Measurements from ENCODE around the gene CCL21. TPM values are rescaled to one million over a fixed set of nuclear protein-coding genes. Genes with fewer than 3 reads are reported as not detected.

Gene CCL21
- total RNA-seq, 2 donors from 2014 or later, result not detected

DNA sequence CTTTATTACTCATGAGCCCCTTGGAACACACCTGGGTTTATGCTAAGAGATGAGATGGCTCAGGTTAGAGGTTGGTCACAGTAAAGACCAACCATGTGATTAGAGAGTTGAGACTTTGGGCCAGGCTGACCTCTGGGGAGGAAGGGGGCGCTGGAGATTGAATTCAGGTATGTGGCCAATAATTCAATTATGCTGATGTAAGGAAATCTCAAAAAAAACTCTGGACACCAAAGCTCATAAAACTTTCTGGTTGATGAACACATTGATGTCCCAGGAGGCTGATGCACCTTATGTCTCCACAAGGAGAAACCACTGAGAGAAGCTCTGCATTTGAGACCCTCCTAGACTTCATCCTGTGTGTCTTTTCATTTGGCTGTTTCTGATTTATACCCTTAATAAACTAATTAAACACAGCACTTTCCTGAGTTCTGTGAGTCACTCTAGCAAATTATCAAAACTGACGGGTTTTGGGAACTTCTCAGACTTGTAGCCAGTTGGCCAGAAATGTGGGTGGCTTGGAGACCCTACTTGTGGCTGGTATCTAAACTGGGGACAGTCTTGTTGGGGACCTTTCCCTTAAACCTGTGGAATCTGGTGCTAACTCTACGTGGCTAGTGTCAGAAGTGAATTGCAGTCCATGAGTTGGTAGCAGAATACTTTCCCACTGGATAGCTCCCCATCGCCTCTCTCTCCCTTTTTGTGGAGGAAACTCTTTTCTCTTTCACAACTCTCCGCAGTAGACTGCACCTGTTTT lies 40.0 kb downstream of the CCL21 start:
- ATAC-seq (replicated peaks), result no peak
- H3K9me3 Mint-ChIP-seq, result peaks cover 11% of the 10 kb centered on the region
- H3K4me3 Mint-ChIP-seq, result no peak overlapping the region
- peaks cover 5% of the 10 kb centered on the region for H3K36me3 Mint-ChIP-seq (ENCODE audit: low read depth)
- H3K27me3 Mint-ChIP-seq, result no peaks in the 10 kb centered on the region
- peaks cover 5% of the 10 kb centered on the region for H3K4me1 Mint-ChIP-seq
- no peak overlapping the region for H3K27ac Mint-ChIP-seq

DNA sequence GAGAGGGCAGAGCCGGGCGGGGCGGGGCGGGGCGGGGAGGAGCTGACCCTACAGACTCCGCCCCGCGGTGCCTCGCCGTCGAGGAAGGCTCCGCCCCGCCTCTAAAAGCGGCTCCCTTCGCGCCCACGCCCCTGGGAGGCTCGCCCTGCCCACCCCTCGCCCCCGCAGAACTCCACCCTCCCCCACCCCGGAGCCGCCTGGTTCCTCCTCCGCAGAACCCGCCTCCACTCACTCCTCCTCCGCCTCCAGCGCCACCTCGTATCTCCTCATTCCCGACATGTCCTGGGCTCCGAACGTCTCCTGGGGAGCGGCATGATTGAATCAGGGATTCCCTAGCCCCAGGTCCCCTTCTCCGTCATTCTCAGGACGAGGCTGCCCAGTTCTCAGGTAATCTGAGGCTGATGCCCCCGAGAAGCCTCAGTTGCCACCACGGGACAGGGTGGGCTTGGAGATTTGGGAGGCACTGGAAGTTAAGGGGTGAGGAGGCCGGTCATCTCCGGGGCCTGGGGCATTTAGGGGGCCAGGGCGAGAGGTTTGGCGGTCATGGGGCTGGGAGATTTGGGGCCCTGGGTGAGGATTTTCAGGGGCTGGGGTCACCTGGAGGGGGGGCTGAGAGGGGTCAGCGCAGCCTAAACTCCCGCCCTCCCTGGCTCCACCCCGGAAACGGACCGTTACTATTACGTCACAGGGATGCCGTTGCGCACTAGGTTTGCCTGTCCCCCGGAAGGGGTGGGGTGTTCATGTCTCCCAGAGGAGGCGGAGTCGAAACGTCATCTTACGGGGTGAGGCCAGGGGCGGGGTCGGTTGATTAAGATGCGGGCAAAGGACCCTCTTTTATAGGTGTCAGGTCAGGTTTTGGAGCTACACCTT lies 44.3 kb downstream of the CCL21 start:
- H3K9me3 Mint-ChIP-seq, result peaks cover 11% of the 10 kb centered on the region
- peak overlapping the region; percentile 89 for H3K4me3 Mint-ChIP-seq
- peak; percentile 81 for ATAC-seq (replicated peaks)
- H3K27ac Mint-ChIP-seq, result peak overlapping the region; percentile 90
- peaks cover 8% of the 10 kb centered on the region for H3K36me3 Mint-ChIP-seq (ENCODE audit: low read depth)
- H3K27me3 Mint-ChIP-seq, result no peaks in the 10 kb centered on the region
- H3K4me1 Mint-ChIP-seq, result peaks cover 32% of the 10 kb centered on the region

- peak; percentile 30 for ATAC-seq (replicated peaks)
- H3K36me3 Mint-ChIP-seq (ENCODE audit: low read depth), result peaks cover 14% of the 10 kb centered on the region
- H3K4me3 Mint-ChIP-seq, result peak overlapping the region; percentile 89
- H3K4me1 Mint-ChIP-seq, result peaks cover 36% of the 10 kb centered on the region
- H3K27ac Mint-ChIP-seq, result peak overlapping the region; percentile 79
- no peaks in the 10 kb centered on the region for H3K27me3 Mint-ChIP-seq
- H3K9me3 Mint-ChIP-seq, result peaks cover 11% of the 10 kb centered on the region
Measured at GRCh38 chr9:34665067-34665380, 44.9 kb downstream of the CCL21 start.

GRCh38 chr9:34664281-34665066 lies 45.5 kb downstream of the CCL21 start:
- peaks cover 14% of the 10 kb centered on the region for H3K36me3 Mint-ChIP-seq (ENCODE audit: low read depth)
- peaks cover 36% of the 10 kb centered on the region for H3K4me1 Mint-ChIP-seq
- H3K27ac Mint-ChIP-seq, result peak overlapping the region; percentile 79
- H3K27me3 Mint-ChIP-seq, result no peaks in the 10 kb centered on the region
- peak overlapping the region; percentile 89 for H3K4me3 Mint-ChIP-seq
- peaks cover 8% of the 10 kb centered on the region for H3K9me3 Mint-ChIP-seq
- ATAC-seq (replicated peaks), result peak; percentile 55

DNA sequence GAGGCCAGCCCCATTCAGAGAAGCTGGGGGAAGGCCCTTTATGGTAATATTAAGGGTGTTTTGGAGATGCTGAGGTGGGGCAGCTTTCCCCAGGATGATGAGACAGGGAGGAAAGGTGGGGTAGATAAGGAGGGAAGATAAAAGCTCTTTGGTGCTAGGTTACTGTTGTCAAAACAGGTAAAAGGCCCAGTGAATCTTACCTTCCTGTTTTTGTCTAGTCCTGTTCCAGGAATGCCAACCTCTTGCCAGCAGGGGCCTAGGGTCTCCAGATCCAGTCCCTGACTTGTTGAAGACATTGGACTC lies 46.7 kb downstream of the CCL21 start:
- Mint-ChIP-seq H3K27me3 (no peaks in the 10 kb centered on the region), H3K9me3 (no peaks in the 10 kb centered on the region), H3K27ac (peak overlapping the region; percentile 79), H3K36me3 (ENCODE audit: low read depth) (peaks cover 9% of the 10 kb centered on the region), H3K4me1 (peaks cover 36% of the 10 kb centered on the region), H3K4me3 (peak overlapping the region; percentile 89)
- no peak for ATAC-seq (replicated peaks)

GRCh38 chr9:34662526-34663302 lies 47.2 kb downstream of the CCL21 start, which contains the start of gene CCL27:
CCL27 (minus strand) TSS chr9:34662657; CDS start chr9:34662633, 24 bp downstream.
- Mint-ChIP-seq H3K4me1 (peaks cover 36% of the 10 kb centered on the region), H3K9me3 (no peaks in the 10 kb centered on the region), H3K27ac (peak within 1 kb of the TSS; percentile 79), H3K27me3 (no peaks in the 10 kb centered on the region), H3K4me3 (peak within 1 kb of the TSS; percentile 89), H3K36me3 (ENCODE audit: low read depth) (peaks cover 9% of the 10 kb centered on the region)
- no peak for ATAC-seq (replicated peaks)

GRCh38 chr9:34659592-34660253 lies 50.2 kb downstream of the CCL21 start:
- Mint-ChIP-seq H3K36me3 (ENCODE audit: low read depth) (peaks cover 9% of the 10 kb centered on the region), H3K27me3 (no peaks in the 10 kb centered on the region), H3K9me3 (no peaks in the 10 kb centered on the region), H3K4me1 (peaks cover 41% of the 10 kb centered on the region), H3K4me3 (no peak overlapping the region), H3K27ac (no peak overlapping the region)
- ATAC-seq (replicated peaks), result peak; percentile 24

Other genes with a start within 250 kb of the CCL21 start
- gene ENHO, start 187.1 kb downstream of the CCL21 start, total RNA-seq, result not detected
- gene CNTFR, start 120.4 kb downstream of the CCL21 start, total RNA-seq, result not detected
- gene RPP25L, start 98.0 kb downstream of the CCL21 start, total RNA-seq, result 10 to 100 TPM; 21.3 to 25.8 TPM
- gene DCTN3, start 89.6 kb downstream of the CCL21 start, total RNA-seq, result 10 to 100 TPM; 78.4 to 96.4 TPM
- under 1 TPM; 0.17 to 0.42 TPM for gene ARID3C, start 81.1 kb downstream of the CCL21 start, total RNA-seq
- gene SIGMAR1, start 72.3 kb downstream of the CCL21 start, total RNA-seq, result 10 to 100 TPM; 42.6 to 75.3 TPM
- gene GALT, start 63.5 kb downstream of the CCL21 start, total RNA-seq, result 10 to 100 TPM; 48.3 to 66.7 TPM
- 10 to 100 TPM; 30.4 to 48.9 TPM for gene IL11RA, start 58.0 kb downstream of the CCL21 start, total RNA-seq
- gene CCL27, start 47.5 kb downstream of the CCL21 start, total RNA-seq, result 1 to 10 TPM in 1 of 2 donors, under 1 TPM in 1; 0.78 to 1.6 TPM
- not detected for gene CCL19, start 18.9 kb downstream of the CCL21 start, total RNA-seq
- gene PHF24, start 248.1 kb upstream of the CCL21 start, total RNA-seq, result under 1 TPM in 1 of 2 donors, not detected in 1; 0.16 TPM

Data from activated T-helper 17 cell treated with anti-CD3 and anti-CD28 coated beads, Interleukin-2, amount 50 U/mL, for 72 hours (primary cell).